Measurements from ENCODE around the gene ITM2C.
A peak's percentile ranks its signal among the peaks of the same experiment; 100 is the strongest.

Gene ITM2C

GRCh38 chr2:230865766-230866755, 1.3 kb downstream of the ITM2C start:
- H3K4me3 ChIP-seq (ENCODE audit: low read depth, low read length), result peak overlapping the region; percentile 89

GRCh38 chr2:230866756-230867523, 2.2 kb downstream of the ITM2C start:
- Histone ChIP-seq H2BK120ac (ENCODE audit: insufficient read depth, low read length, poor library complexity) (no peak overlapping the region), H3K4ac (ENCODE audit: low read depth, low read length) (peak overlapping the region; percentile 60), H3K23ac (ENCODE audit: low read length) (no peak overlapping the region), H3K79me2 (ENCODE audit: control insufficient read depth, insufficient read depth, low read length, poor library complexity) (peaks cover 30% of the 10 kb centered on the region), H3K9me3 (ENCODE audit: insufficient read depth, low read depth, low read length) (no peaks in the 10 kb centered on the region), H2BK5ac (ENCODE audit: low read depth, low read length, poor library complexity) (no peak overlapping the region), H4K8ac (ENCODE audit: low read depth, low read length) (no peak overlapping the region), H3K79me1 (ENCODE audit: low read length) (peaks cover 48% of the 10 kb centered on the region), H4K12ac (ENCODE audit: low read depth, low read length) (no peak overlapping the region), H3K27me3 (ENCODE audit: insufficient read depth, low read length) (no peaks in the 10 kb centered on the region), H3K4me3 (ENCODE audit: low read depth, low read length) (no peak overlapping the region), H2BK12ac (ENCODE audit: low read length) (peak overlapping the region; percentile 26), H4K91ac (ENCODE audit: low read depth, low read length) (no peak overlapping the region), H2AK5ac (ENCODE audit: low read length) (peak overlapping the region; percentile 16), H3K36me3 (ENCODE audit: control insufficient read depth in 1 of 2, insufficient read depth in 2 of 2, low read length in 2 of 2) (peaks cover 0 to 9% of the 10 kb centered on the region in 2 experiments), H3K9ac (ENCODE audit: low read length) (no peak overlapping the region), H3K27ac (ENCODE audit: low read depth, low read length) (no peak overlapping the region), H3K14ac (ENCODE audit: low read length) (peak overlapping the region; percentile 25), H2AFZ (ENCODE audit: insufficient read depth, low read length, poor library complexity) (no peak overlapping the region), H3K18ac (ENCODE audit: low read length) (peak overlapping the region; percentile 41), H3K4me1 (ENCODE audit: control insufficient read depth in 1 of 2, insufficient read depth in 2 of 2, low read length in 2 of 2) (peaks cover 52 to 60% of the 10 kb centered on the region in 2 experiments), H3K4me2 (ENCODE audit: low read length) (peak overlapping the region; percentile 81)
- WGBS (ENCODE audit: extremely low coverage, insufficient coverage, insufficient read length), result no CpG with 5 or more reads among the region's 13 CpGs
- no peak for DNase-seq

More at GRCh38 chr2:230865766-230866755, 1.3 kb downstream of the ITM2C start:
- Histone ChIP-seq H3K18ac (ENCODE audit: low read length) (peak overlapping the region; percentile 75), H3K4ac (ENCODE audit: low read depth, low read length) (peak overlapping the region; percentile 90), H3K4me1 (ENCODE audit: control insufficient read depth in 1 of 2, insufficient read depth in 2 of 2, low read length in 2 of 2) (peaks cover 43 to 53% of the 10 kb centered on the region in 2 experiments), H2BK12ac (ENCODE audit: low read length) (peak overlapping the region; percentile 10), H3K36me3 (ENCODE audit: control insufficient read depth in 1 of 2, insufficient read depth in 2 of 2, low read length in 2 of 2) (peaks cover 0 to 9% of the 10 kb centered on the region in 2 experiments), H3K9ac (ENCODE audit: low read length) (peak overlapping the region; percentile 11), H3K27me3 (ENCODE audit: insufficient read depth, low read length) (no peaks in the 10 kb centered on the region), H3K14ac (ENCODE audit: low read length) (peak overlapping the region; percentile 77), H2AFZ (ENCODE audit: insufficient read depth, low read length, poor library complexity) (peak overlapping the region; percentile 42), H4K91ac (ENCODE audit: low read depth, low read length) (peak overlapping the region; percentile 94), H2AK5ac (ENCODE audit: low read length) (peak overlapping the region; percentile 5), H3K79me2 (ENCODE audit: control insufficient read depth, insufficient read depth, low read length, poor library complexity) (peaks cover 26% of the 10 kb centered on the region), H3K9me3 (ENCODE audit: insufficient read depth, low read depth, low read length) (no peaks in the 10 kb centered on the region), H3K27ac (ENCODE audit: low read depth, low read length) (peak overlapping the region; percentile 29), H2BK5ac (ENCODE audit: low read depth, low read length, poor library complexity) (peak overlapping the region; percentile 59), H4K8ac (ENCODE audit: low read depth, low read length) (peak overlapping the region; percentile 59), H3K79me1 (ENCODE audit: low read length) (peaks cover 39% of the 10 kb centered on the region), H3K23ac (ENCODE audit: low read length) (no peak overlapping the region), H2BK120ac (ENCODE audit: insufficient read depth, low read length, poor library complexity) (peak overlapping the region; percentile 32), H4K12ac (ENCODE audit: low read depth, low read length) (no peak overlapping the region), H3K4me2 (ENCODE audit: low read length) (peak overlapping the region; percentile 81)
- DNase-seq, result peak; percentile 54 to 74
- no CpG with 5 or more reads among the region's 35 CpGs for WGBS (ENCODE audit: extremely low coverage, insufficient coverage, insufficient read length)

GRCh38 chr2:230868161-230868946, 3.6 kb downstream of the ITM2C start:
- H3K36me3 ChIP-seq (ENCODE audit: control insufficient read depth in 1 of 2, insufficient read depth in 2 of 2, low read length in 2 of 2), result peaks cover 5 to 15% of the 10 kb centered on the region in 2 experiments
- H2BK120ac ChIP-seq (ENCODE audit: insufficient read depth, low read length, poor library complexity), result peak overlapping the region; percentile 78
- H4K8ac ChIP-seq (ENCODE audit: low read depth, low read length), result peak overlapping the region; percentile 75
- no peak overlapping the region for H3K9ac ChIP-seq (ENCODE audit: low read length)
- H3K9me3 ChIP-seq (ENCODE audit: insufficient read depth, low read depth, low read length), result no peaks in the 10 kb centered on the region
- WGBS (ENCODE audit: extremely low coverage, insufficient coverage, insufficient read length), result no CpG with 5 or more reads among the region's 15 CpGs
- peak overlapping the region; percentile 92 for H2AK5ac ChIP-seq (ENCODE audit: low read length)
- peak overlapping the region; percentile 23 for H2AFZ ChIP-seq (ENCODE audit: insufficient read depth, low read length, poor library complexity)
- peak overlapping the region; percentile 54 for H3K4me2 ChIP-seq (ENCODE audit: low read length)
- H3K79me1 ChIP-seq (ENCODE audit: low read length), result peaks cover 53% of the 10 kb centered on the region
- peak overlapping the region; percentile 93 for H3K14ac ChIP-seq (ENCODE audit: low read length)
- peak overlapping the region; percentile 87 for H2BK5ac ChIP-seq (ENCODE audit: low read depth, low read length, poor library complexity)
- peak overlapping the region; percentile 30 for H4K12ac ChIP-seq (ENCODE audit: low read depth, low read length)
- peaks cover 30% of the 10 kb centered on the region for H3K79me2 ChIP-seq (ENCODE audit: control insufficient read depth, insufficient read depth, low read length, poor library complexity)
- peak overlapping the region; percentile 55 for H3K4ac ChIP-seq (ENCODE audit: low read depth, low read length)
- peak overlapping the region; percentile 84 for H3K27ac ChIP-seq (ENCODE audit: low read depth, low read length)
- no peak for DNase-seq
- peak overlapping the region; percentile 88 for H4K91ac ChIP-seq (ENCODE audit: low read depth, low read length)
- H3K23ac ChIP-seq (ENCODE audit: low read length), result no peak overlapping the region
- no peak overlapping the region for H3K4me3 ChIP-seq (ENCODE audit: low read depth, low read length)
- peak overlapping the region; percentile 85 for H2BK12ac ChIP-seq (ENCODE audit: low read length)
- no peaks in the 10 kb centered on the region for H3K27me3 ChIP-seq (ENCODE audit: insufficient read depth, low read length)
- H3K4me1 ChIP-seq (ENCODE audit: control insufficient read depth in 1 of 2, insufficient read depth in 2 of 2, low read length in 2 of 2), result peaks cover 64 to 73% of the 10 kb centered on the region in 2 experiments
- H3K18ac ChIP-seq (ENCODE audit: low read length), result peak overlapping the region; percentile 85

Data from trophoblast cell (in vitro differentiated cells and primary cell).